KBM-7 (cell line): Measurements from ENCODE around the gene NGLY1.
A peak's percentile ranks its signal among the peaks of the same experiment; 100 is the strongest.

Experiments used
- DNase-seq: peaks from one replicate; pipeline ENCODE4 v3.0.0-alpha.2; 2015
- in situ Hi-C: fragments of 300-500 bp; cut with MboI; formaldehyde crosslinking; loops from 2 replicates; pipeline ENCODE4 v1.14.3; 2020; ENCODE audit warnings: low sequenced_read_pairs, low pct_unique_long_range_greater_than_20kb, mixed read lengths

The NGLY1 gene

DNA sequence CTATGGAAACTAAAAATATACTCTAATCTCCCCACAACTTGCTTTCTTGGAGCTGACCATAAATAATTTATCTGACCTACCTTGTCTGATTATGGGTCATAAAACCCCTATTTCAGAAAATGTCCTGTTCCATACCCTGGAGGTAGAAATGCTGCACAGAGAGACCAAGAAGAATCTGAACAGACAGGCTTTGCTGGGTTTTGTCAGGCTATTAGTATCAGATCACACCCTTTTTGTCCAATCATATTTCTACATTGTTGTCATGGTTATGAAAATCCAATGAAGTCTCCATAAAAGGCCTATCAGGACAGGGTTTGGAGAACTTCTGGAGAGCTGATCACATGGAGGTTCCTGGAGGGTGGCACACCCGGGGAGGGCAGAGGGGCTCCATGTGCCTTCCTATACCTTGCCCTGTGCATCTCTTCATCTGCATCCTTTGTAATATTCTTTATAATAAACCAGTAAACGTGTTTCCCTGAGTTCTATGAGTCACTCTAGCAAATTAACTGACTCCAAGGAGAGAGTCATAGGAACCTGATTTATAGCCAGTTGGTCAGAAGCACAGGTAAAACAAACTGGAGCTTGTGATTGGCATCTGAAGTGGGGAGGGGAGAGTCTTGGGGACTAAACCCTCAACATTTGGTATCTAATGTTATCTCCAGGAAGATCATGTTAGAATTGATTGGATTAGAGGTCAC is 58.1 kb downstream of the NGLY1 start:
- in situ Hi-C loops, result no loop called here
- no peak for DNase-seq

DNA sequence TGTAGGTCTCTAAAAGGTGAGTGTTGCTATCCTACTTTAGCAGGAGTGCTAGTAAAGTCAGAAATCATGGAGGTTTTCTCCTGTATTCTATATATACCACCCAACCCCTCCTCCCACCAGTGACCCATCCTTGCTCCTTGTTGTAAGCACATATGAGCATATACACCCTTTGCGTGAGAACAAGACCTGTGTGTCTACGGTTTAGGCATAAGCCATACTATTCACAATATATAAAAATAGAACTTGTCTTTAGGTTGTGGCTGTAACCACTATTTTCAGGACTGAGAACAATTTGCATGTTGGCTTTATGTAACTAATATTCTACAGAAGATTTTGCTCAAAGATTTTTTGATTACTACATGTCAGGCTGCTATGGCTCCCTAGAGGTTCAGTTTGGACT is 59.4 kb downstream of the NGLY1 start:
- in situ Hi-C loops, result no loop called here
- DNase-seq, result no peak

DNA sequence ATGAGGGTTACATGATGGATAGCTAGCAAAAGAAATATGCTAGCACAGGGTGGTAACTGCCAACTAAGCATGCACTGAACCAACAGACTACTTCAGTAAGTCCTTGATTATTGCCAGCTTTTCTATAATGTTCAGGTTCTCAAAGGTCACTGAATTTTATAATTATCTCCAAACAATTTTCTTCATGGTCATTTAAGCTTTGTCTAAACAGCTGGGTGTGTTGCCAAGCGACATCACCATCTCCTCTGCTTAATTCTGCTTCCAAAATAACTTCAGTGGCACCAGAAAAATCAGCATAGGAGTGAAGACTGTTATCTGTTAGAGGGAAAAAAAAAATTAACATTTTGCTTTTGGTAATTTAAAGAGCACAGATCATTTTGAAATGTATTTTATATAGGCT is 63.9 kb downstream of the NGLY1 start:
- no peak for DNase-seq
- in situ Hi-C loops, result no loop called here

DNA sequence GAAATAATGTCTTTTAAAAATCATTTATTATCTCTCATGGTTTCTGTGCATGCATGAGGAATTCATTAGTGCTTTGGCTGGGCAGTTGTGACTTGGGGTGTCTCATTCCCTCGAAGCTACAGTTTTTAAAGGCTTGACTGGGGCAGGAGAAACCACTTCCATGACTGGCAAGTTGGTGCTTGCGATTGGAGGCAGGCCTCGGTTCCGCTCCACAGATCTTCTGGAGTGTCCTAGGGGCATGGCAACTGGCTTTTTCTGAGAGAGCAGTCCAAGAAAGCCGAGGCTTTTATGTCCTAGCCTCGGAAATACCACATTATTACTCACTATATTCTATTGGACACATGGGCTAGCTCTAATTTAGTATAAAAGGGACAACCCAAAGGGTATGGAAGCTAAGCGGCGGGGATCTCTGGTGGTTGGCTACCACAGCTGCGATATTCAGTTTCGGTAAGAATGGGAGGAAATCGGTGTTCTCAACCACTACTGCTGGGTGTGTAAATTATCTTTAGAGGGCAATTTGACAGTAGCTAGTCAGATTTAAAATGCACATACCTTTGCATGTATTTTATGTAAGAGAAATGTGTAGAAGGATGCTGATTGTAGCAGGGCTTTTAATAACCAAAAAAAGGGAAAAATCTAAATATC is 69.8 kb downstream of the NGLY1 start:
- in situ Hi-C loops, result no loop called here
- DNase-seq, result no peak

DNA sequence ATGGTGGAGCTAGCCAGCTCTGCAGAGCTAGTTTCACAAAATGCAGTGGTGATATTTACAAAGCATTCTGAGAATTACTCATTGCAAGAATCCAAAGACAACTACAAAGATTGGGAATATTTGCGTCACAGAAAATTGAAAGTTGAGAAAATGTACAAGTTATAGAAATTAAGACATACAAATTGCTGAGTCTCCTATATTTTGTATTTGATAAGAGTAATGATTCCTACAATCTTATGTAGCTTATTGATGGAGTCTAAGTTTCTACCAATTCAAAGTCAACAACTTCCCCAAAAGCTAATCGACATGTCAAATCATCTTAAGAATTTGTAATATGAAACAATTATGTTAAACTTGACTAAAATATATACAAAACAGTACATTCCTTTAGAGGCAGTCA is 72.2 kb downstream of the NGLY1 start:
- in situ Hi-C loops, result no loop called here
- no peak for DNase-seq

DNA sequence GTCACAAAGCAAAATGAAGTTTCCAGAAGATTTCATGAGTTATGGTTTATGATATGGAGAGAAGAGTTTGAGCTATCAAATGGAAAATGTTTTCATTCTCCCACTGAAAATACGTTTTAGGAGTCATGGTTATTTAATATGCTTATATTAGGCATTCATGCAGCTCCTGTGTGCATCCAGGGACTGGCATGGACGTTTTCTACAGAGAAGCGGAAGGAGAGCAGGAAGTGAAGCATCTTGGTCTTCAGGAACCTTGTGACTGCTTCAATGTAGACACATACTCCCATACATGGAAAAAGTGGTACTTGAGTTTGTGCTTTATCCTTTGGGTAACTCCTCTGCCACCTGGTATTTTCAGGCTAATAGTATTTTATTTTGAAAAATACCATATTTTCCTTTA is 75.2 kb downstream of the NGLY1 start:
- in situ Hi-C loops, result no loop called here
- no peak for DNase-seq

DNA sequence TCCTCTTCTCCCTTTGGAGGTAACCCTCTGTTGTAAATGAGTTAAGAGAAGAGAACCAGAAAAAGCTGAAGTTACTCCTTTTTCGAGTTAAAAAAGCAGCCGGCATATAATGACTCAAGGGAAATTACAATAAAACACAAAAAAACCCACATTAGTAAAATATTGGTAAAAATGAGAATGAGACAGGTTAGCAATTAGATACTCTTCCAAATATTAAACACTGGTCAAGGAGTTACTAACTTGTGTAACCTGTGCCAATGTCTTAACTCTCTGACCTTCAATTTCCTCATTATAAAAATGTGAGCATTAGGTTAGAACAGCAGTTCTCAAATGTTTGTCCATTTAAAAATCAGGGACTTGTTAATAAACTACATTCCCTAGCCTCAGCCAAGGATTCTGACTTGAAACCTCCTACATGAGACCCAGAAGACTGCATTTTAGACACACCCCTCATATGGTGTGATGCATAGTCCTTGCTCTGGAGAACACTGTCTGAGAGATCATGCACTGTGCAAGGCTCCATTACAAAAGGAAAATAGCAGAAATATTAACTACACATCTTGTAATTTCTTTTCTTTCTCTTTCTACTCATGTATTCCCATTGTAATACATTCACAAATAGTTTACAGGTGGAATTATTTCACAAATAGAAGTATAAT is 75.8 kb downstream of the NGLY1 start:
- DNase-seq, result no peak
- in situ Hi-C loops, result no loop called here

DNA sequence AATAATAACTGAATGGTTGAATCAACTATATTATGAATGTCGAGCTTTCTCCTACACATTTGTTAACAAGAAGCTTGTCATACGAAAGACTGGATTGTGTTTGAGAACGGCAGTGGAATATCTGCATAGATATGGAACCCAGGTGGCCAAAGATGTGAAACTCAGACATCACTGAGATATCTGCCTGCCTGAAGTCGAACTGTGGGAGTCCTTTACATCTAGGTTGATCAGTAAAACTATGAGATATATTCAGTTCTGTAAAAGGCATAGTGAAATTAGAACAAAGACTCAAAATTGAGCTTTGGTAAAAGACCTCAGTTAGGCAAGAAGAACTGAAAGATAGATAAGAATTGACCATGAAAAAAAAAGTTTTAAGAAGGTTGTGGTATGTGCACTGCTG is 77.0 kb downstream of the NGLY1 start:
- DNase-seq, result no peak
- in situ Hi-C loops, result no loop called here

DNA sequence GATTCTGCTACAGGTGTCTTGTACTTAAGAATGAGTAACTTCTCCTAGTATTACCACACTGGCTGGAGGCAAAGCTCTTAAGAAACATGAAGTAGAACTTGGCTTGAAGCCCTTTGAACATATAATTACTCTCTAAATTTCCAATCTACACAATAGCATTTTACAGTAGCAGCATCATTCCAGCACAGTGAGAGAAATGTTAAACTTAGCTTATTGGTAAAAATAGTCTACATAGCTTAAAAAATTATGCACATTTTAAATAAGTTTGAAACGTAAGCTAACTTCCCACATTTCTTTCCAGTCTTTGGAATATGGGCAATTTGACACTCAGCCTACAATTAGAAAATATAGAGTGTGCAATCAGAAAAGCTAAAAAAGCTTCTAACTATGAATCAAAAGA is 85.7 kb downstream of the NGLY1 start:
- in situ Hi-C loops, result no loop called here
- DNase-seq, result no peak

DNA sequence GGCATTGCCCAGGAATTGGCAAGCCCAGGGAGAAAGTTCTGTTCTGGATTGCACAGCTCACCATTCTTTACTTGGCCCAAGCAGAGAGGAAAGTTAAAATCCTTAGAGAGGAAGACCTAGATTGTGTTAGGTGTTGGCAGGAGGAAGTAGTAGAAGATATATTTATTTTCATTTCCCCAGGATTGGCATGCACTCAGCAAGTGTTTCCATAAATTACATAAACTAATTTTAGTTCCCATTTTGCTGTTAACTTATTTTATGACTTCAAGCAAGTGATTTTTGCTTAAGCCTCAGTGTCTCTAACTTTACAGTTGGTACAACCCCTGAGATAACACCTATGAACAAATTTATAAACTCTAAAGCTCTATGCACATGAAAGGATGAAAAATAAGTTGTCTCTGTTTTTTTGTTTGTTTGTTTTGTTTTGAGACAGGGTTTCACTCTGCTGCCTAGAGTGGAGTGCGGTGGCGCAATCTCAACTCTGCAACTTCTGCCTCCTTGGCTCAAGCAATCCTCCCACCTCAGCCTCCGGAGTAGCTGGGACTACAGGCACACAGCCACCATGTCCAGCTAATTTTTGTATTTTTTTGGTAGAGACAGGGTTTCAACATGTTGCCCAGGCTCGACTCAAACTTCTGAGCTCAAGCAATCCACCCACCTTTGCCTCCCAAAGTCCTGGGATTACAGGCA is 87.4 kb downstream of the NGLY1 start:
- DNase-seq, result peak; percentile 17
- in situ Hi-C loops, result no loop called here

DNA sequence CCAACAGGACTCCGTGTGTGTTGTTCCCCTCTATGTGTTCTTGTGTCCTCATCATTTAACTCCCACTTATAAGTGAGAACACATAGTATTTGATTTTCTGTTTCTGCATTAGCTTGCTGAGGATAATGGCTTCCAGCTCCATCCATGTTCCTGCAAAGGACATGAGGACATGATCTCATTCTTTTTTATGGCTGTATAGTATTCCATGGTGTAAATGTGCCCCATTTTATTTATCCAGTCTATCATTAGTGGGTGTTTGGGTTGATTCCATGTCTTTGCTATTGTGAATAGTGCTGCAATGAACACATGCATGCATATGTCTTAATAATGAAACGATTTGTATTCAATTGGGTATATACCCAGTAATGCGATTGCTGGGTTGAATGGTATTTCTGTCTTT is 90.0 kb downstream of the NGLY1 start:
- DNase-seq, result no peak
- in situ Hi-C loops, result no loop called here

DNA sequence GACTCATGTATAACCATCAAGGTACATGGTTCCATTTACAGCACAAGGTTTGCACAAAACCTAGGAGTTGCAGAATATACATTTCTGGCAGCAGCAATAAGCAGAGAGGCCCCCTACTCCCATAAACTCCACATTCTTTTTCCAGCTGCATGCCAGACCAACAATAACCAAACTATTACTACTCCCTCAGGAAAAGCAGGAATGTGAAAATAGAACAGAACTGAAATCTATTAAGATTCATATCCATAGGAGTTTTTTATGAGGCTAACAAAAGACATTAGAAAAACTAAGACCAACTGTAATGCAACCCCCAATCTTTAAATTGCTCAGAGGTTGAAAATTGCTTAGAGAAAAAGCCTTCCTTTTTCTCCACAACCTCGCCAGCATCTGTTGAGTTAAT is 90.9 kb downstream of the NGLY1 start:
- DNase-seq, result no peak
- in situ Hi-C loops, result no loop called here

DNA sequence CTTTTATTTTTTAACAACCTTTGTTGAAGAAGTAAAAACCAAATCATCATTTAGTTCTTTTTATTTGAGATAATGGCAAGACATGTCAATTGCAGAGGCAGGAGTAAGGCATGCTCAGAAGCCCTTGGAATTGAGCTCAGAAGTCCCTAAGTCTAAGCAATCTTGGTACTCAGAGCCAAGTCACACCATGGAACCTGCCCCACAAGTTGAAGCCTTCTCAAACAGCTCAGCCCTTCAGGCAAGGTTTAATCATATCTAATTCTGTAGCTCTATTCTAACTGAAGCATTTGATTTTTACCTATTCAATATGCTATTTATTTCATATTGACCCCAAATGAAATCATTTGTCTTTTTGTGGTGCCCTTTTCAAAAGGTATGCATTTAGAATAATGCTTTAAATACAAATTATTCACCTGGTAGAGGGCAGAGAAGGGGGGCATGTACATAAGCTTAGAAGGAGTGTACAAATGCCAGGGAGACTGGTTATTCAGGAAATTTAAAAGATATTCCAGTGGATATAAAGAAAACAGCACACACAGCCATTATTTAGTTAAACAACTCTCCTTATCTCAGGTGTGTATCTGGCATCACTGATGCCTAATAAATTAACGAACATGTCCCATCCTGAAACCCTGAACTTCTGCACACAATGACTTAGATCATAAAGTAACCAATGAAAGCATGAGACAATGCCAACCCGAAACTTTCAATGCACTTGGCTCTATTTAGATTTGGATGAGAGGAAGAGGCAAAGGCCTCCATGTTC is 92.3 kb downstream of the NGLY1 start:
- DNase-seq, result no peak
- in situ Hi-C loops, result no loop called here

DNA sequence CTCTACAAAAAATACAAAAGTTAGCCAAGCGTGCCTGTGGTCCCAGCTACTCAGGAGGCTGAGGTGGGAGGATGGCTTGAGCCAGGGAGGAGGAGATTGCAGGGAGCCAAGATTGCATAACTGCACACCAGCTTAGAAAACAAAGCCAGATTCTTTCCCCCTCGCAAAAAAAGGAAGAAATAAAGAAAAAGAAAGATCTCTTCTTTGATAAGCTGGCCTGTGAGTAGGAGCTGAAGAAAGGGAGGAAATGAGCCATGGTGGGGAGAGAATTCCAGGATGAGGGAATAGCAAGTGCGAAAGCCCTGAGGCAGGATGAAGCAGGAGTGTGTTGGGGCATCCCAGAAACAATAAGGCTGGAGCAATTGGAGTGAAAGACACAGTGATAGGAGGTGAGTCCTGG is 94.0 kb downstream of the NGLY1 start:
- peak; percentile 54 for DNase-seq
- in situ Hi-C loops, result no loop called here

DNA sequence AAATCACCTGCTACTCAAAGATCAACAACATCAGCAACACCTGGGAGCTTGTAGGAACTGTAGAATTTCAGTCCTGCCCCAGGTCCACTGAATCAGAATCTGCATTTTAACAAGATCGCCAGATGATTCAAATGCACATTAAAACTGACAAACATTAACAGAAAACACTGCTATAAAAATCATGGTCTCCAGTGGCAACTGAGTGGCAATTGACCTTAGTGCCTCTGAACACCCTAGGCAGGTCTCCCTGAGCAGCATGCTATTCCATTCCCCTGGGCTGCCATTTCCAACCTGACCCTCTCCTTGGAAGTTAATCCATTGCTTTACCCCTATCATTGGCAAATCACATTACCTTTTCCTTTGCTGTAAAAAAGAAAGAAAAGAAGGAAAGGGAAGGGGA is 95.5 kb downstream of the NGLY1 start:
- in situ Hi-C loops, result no loop called here
- no peak for DNase-seq

DNA sequence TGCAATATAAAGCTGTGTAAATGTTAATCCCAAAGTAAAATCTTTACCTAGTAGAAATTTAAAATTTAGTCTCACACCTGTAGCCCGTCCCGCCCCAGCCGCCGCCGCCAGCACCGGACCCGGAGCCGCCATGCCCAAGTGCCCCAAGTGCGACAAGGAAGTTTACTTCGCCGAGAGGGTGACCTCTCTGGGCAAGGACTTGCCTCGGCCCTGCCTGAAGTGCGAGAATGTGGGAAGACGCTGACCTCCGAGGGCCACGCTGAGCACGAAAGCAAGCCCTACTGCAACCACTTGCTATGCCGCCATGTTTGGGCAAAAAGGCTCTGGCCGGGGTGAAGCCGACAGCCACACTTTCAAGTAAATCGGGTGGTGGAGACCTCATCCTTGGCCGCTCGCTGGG is 96.5 kb downstream of the NGLY1 start:
- DNase-seq, result no peak

DNA sequence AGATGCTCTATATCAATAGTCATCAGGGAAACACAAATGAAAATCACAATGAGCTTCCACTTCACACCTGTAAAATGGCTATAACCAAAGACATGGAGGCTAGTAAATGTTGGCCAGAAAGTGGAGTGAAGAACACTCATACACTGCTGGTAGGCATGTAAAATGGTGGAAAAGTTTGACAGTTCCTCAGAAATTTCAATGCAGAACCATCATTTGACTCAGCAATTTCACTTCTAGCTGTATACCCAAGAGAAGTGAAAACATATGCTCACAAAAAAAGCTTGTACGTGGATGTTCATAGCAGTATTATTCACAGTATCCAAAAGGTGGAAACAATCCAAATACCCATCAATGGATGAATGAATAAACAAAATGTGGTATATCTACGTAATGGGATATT is 99.4 kb downstream of the NGLY1 start:
- no peak for DNase-seq
- in situ Hi-C loops, result no loop called here

More for the DNA sequence above, 96.5 kb downstream of the NGLY1 start:
- in situ Hi-C loops, result no loop called here

DNA sequence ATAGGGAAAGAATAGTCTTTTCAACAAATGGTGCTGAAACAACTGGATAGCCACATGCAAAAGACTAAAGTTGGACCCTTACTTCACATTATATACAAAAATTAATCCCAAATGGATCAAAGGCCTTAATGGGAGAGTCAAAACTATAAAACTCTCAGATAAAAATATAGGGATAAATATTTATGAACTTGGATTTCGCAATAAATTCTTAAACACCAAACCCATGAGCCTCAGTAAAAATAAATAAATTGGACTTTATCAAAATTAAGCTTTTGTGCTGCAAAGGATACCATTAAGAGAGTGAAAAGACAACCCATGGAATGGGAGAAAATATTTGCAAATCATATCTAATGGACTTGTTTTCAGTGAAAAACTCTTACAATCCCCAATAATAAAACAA is 99.8 kb downstream of the NGLY1 start:
- in situ Hi-C loops, result no loop called here
- DNase-seq, result no peak

DNA sequence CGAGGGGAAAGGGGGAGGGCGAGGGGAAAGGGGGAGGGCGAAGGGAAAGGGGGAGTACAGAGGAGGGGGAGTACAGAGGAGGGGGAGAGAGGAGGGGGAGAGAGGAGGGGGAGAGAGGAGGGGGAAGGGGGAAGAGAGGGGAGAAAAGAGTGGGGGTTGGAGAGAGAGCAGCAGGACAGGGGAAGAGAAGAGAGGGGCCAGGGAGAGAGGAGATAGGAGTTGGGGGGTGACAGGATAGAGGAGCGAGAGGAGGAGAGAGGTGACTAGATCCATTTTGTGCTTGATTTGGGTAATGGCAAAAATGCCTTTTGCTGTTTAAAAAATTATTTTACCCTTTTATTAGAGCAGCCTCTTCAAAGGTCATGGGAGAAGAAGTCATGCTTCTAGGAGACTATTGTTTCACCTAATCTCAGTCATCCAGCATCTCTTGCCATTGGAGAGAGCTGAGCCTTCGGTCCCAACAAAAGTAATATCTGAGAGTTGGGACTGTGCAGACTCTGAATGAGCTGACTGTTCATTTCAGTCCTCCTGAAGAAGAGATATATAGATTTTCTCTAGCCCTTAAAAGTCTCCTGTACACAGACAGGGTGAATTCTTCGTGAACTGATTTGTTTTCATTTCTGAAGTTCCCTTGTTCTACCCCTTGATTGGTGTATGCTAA is 103.5 kb downstream of the NGLY1 start:
- no peak for DNase-seq

More for the DNA sequence above, 103.5 kb downstream of the NGLY1 start:
- in situ Hi-C loops, result no loop called here
